Skeletal muscle tissue (tissue), 4 donors: ENCODE measurements around the gene BMERB1. TPM values are rescaled to one million over a fixed set of nuclear protein-coding genes. Genes with fewer than 3 reads are reported as not detected.
"Not testable (repeated sequence)": the region's sequence is repeated elsewhere in the genome, so short reads cannot be mapped to it uniquely, and the experiment has no call there.

ENCODE experiments used
- H3K27ac ChIP-seq: one replicate; pipeline ENCODE4 v1.7.0; 2013; ENCODE audit warnings: mild to moderate bottlenecking, low read depth, low read length, inconsistent platforms
- H3K27me3 ChIP-seq, 3 donors: one replicate each; pipeline ENCODE4 v1.7.0; 2013; ENCODE audit warnings: low read length in 3 of 3; ENCODE audit not compliant: control insufficient read depth in 3 of 3, insufficient read depth in 3 of 3
- H3K36me3 ChIP-seq, 3 donors: one replicate each; pipeline ENCODE4 v1.7.0; 2013; ENCODE audit warnings: low read length in 3 of 3; ENCODE audit not compliant: control insufficient read depth in 3 of 3, insufficient read depth in 3 of 3
- H3K4me1 ChIP-seq, 3 donors: one replicate each; pipeline ENCODE4 v1.7.0; 2013; ENCODE audit warnings: low read length in 3 of 3, mild to moderate bottlenecking in 3 of 3; ENCODE audit not compliant: control insufficient read depth in 3 of 3, insufficient read depth in 3 of 3
- H3K4me3 ChIP-seq, 3 donors: one replicate each; pipeline ENCODE4 v1.7.0; 2013; ENCODE audit warnings: low read length in 3 of 3
- H3K9ac ChIP-seq, 3 donors: one replicate each; pipeline ENCODE4 v1.7.0; 2013; ENCODE audit warnings: low read length in 3 of 3, mild to moderate bottlenecking in 3 of 3, moderate library complexity in 2 of 3, low read depth in 1 of 3
- H3K9me3 ChIP-seq, 3 donors: one replicate each; pipeline ENCODE4 v1.7.0; 2013; ENCODE audit warnings: low read length in 3 of 3; ENCODE audit not compliant: control insufficient read depth in 3 of 3
- total RNA-seq: library from RNA; depleted of rRNA; stranded (reverse); fragments of >200 nt; gene quantifications from one replicate; pipeline ENCODE4 v1.2.3, GENCODE V29; 2014
- donor health status: Osteomylitis.

The BMERB1 gene
- total RNA-seq, 1 donor from 2014 or later: 7.8 TPM

GRCh38 chr16:15421696-15422095, 12.7 kb upstream of the BMERB1 start:
- H3K27me3 ChIP-seq, H3K9ac ChIP-seq, H3K4me3 ChIP-seq, H3K4me1 ChIP-seq, H3K27ac ChIP-seq, H3K36me3 ChIP-seq, H3K9me3 ChIP-seq: not testable (repeated sequence)

DNA sequence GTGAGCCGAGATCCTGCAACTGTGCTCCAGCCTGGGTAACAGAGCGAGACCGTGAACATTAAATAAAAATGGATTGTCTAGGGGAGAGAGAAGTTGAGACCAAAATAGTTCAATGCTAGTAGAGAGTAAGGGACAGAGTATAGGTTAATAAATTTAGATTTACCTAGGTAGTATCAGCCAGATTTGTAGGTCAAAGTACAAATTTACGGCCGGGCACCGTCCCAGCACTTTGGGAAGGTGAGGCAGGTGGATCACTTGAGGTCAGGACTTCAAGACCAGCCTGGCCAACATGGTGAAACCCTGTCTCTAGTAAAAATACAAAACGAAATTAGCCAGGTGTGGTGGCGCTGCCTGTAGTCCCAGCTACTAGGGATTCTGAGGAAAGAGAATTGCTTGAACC, 12.2 kb upstream of the BMERB1 start:
- no peak overlapping the region for H3K4me3 ChIP-seq
- no peaks in the 10 kb centered on the region for H3K4me1 ChIP-seq
- H3K36me3 ChIP-seq: no peaks in the 10 kb centered on the region
- H3K9ac ChIP-seq: no peak overlapping the region
- H3K27me3 ChIP-seq: no peaks in the 10 kb centered on the region
- no peak overlapping the region for H3K27ac ChIP-seq
- no peaks in the 10 kb centered on the region for H3K9me3 ChIP-seq

DNA sequence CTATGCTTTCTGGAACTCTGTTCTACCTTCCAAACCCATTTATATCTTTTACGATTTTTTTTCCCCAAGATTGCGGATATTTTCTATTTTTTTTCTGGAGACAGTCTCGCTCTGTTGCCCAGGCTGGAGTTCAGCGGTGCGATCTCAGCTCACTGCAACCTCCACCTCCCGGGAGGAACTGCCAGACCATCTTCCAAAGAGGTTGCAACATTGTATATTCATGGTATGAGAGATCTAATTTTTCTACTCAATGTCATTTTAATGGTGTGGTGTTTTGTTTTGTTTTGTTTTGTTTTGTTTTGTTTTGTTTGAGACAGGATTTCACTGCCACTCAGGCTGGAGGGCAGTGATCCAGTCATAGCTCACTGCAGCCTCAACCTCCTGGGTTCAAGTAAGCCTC, 8.5 kb upstream of the BMERB1 start:
- no peaks in the 10 kb centered on the region for H3K4me1 ChIP-seq
- no peak overlapping the region for H3K27ac ChIP-seq
- H3K9ac ChIP-seq: no peak overlapping the region
- H3K27me3 ChIP-seq: no peaks in the 10 kb centered on the region
- H3K36me3 ChIP-seq: no peaks in the 10 kb centered on the region
- H3K4me3 ChIP-seq: no peak overlapping the region
- no peaks in the 10 kb centered on the region for H3K9me3 ChIP-seq

- Histone ChIP-seq H3K9ac (no peak overlapping the region), H3K9me3 (no peaks in the 10 kb centered on the region), H3K27ac (no peak overlapping the region), H3K36me3 (no peaks in the 10 kb centered on the region), H3K27me3 (no peaks in the 10 kb centered on the region), H3K4me1 (no peaks in the 10 kb centered on the region), H3K4me3 (no peak overlapping the region)
Observed at GRCh38 chr16:15426796-15427195, 7.6 kb upstream of the BMERB1 start.

DNA sequence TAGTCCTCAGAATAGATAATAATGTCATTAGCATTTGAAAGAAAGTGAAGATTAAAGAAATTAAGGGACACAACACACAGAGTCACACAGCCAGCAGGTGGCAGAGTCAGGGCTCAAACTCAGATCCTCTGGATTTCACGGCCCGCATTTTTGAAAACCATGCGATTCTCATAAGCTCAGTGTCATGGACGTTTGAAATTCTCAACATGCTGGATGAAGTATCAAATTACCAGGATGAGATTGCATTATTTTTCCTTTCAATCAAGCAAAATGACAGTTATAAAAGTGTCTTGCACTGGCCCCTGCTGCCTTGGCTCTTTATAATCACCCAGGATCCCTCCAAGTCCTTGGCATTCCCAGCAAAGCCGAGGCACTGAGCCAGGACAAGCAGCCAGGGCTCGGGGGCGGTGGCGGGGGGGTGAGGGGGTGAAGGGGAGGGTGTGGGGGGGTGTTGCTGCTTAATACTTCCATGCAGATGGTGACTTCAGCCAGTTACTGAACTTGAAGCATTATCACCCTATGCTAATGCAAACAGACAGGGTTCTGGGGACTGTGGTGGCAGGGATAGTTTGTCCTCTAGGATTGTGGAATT, 6.6 kb upstream of the BMERB1 start:
- no peaks in the 10 kb centered on the region for H3K9me3 ChIP-seq
- peak overlapping the region in 1 of 3 donors; percentile 9 for H3K9ac ChIP-seq
- no peak overlapping the region for H3K4me3 ChIP-seq
- H3K27ac ChIP-seq: no peak overlapping the region
- H3K36me3 ChIP-seq: no peaks in the 10 kb centered on the region
- H3K4me1 ChIP-seq: no peaks in the 10 kb centered on the region
- no peaks in the 10 kb centered on the region for H3K27me3 ChIP-seq

DNA sequence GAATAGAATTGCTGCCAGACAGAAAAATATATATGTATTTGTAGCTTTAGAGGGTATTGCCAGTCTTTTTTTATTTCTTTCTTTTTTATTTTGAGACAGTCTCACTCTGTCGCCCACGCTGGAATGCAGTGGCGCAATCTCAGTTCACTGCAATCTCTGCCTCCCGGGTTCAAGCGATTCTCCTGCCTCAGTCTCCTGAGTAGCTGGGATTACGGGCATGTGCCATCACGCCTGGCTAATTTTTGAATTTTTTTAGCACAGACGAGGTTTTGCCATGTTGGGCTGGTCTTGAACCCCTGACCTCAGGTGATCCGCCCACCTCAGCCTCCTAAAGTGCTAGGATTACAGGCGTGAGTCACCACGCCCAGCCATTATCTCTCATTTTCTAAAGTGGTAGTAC, 3.5 kb upstream of the BMERB1 start:
- H3K4me1 ChIP-seq, H3K9me3 ChIP-seq, H3K4me3 ChIP-seq, H3K27ac ChIP-seq, H3K9ac ChIP-seq, H3K27me3 ChIP-seq, H3K36me3 ChIP-seq: not testable (repeated sequence)

DNA sequence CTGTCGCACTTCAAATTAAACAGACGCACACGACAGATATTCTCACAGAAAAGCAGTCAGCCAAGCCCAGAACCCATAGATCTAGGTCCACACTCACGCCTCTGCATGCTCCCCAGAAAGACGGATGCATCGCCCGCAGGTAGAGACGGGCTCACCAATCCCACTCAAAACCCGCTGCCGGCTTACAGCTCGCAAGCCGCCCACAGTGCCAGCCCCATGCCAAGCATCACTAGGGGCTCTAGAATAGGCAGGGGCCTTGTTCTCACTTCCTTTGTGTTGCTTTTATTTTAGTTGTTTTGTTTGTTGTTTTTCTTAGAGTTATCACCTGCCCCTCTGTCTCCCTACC, 336 bp upstream of the BMERB1 start:
- no peak overlapping the region for H3K27ac ChIP-seq
- peak overlapping the region; percentile 87 to 96 (median 90) for H3K4me3 ChIP-seq
- H3K9me3 ChIP-seq: no peaks in the 10 kb centered on the region
- no peaks in the 10 kb centered on the region for H3K36me3 ChIP-seq
- peaks cover 0 to 9% (median 9%) of the 10 kb centered on the region in 3 donors for H3K4me1 ChIP-seq
- H3K27me3 ChIP-seq: no peaks in the 10 kb centered on the region
- H3K9ac ChIP-seq: peak overlapping the region in 2 of 3 donors; percentile 10 to 87

- Histone ChIP-seq H3K27me3 (no peaks in the 10 kb centered on the region), H3K4me3 (peak overlapping the region; percentile 87 to 96 (median 90)), H3K27ac (peak overlapping the region; percentile 36), H3K9ac (peak overlapping the region; percentile 74 to 87 (median 81)), H3K36me3 (no peaks in the 10 kb centered on the region), H3K4me1 (peaks cover 3 to 13% (median 12%) of the 10 kb centered on the region in 3 donors), H3K9me3 (no peaks in the 10 kb centered on the region)
Observed at GRCh38 chr16:15435216-15435864, 952 bp downstream of the BMERB1 start.

- H3K9ac ChIP-seq: no peak overlapping the region
Observed at GRCh38 chr16:15439102-15439501, 4.7 kb downstream of the BMERB1 start.

GRCh38 chr16:15439521-15439920, 5.1 kb downstream of the BMERB1 start:
- peaks cover 7 to 14% (median 10%) of the 10 kb centered on the region in 3 donors for H3K4me1 ChIP-seq
- peak overlapping the region; percentile 51 for H3K27ac ChIP-seq
- no peak overlapping the region for H3K4me3 ChIP-seq
- no peaks in the 10 kb centered on the region for H3K9me3 ChIP-seq
- H3K9ac ChIP-seq: no peak overlapping the region
- no peaks in the 10 kb centered on the region for H3K36me3 ChIP-seq
- no peaks in the 10 kb centered on the region for H3K27me3 ChIP-seq

More at GRCh38 chr16:15439102-15439501, 4.7 kb downstream of the BMERB1 start:
- Histone ChIP-seq H3K27ac (no peak overlapping the region), H3K36me3 (no peaks in the 10 kb centered on the region), H3K27me3 (no peaks in the 10 kb centered on the region), H3K4me3 (no peak overlapping the region), H3K9me3 (no peaks in the 10 kb centered on the region), H3K4me1 (peaks cover 7 to 15% (median 10%) of the 10 kb centered on the region in 3 donors)
